Left renal cortex interstitium (tissue), 4 donors: Measurements from ENCODE around the gene ZBED4. TPM values are rescaled to one million over a fixed set of nuclear protein-coding genes. Genes with fewer than 3 reads are reported as not detected.

Experiments used
- DNase-seq, 4 donors: peaks; one replicate each; pipeline ENCODE4 v3.0.0-alpha.2; 2013; ENCODE audit warnings: low read depth in 4 of 4, low spot score in 2 of 4, missing footprints in 1 of 4
- polyA plus RNA-seq, 4 donors: library from polyadenylated mRNA; unstranded; fragments of 120-200 nt; gene quantifications; one replicate each; pipeline ENCODE4 v1.2.1, GENCODE V29; 2013; ENCODE audit not compliant: insufficient read length in 4 of 4

Gene ZBED4
- polyA plus RNA-seq, 4 donors = 15.9 to 19.1 (median 17.1) TPM

GRCh38 chr22:49825944-49826602 lies 27.6 kb upstream of the ZBED4 start:
- no peak for DNase-seq

- DNase-seq = peak in 1 of 4 donors; percentile 11
Measured at GRCh38 chr22:49826603-49827270, 26.9 kb upstream of the ZBED4 start.

- DNase-seq = no peak
Measured at GRCh38 chr22:49827271-49827852, 26.3 kb upstream of the ZBED4 start.

- DNase-seq = peak in 2 of 4 donors; percentile 34 to 50
Measured at GRCh38 chr22:49827853-49828598, 25.6 kb upstream of the ZBED4 start, which contains the start of gene BRD1. Gene BRD1 (minus strand): TSS chr22:49827873. CDS start chr22:49824317, 3,556 bp downstream.

GRCh38 chr22:49828599-49828965 lies 25.1 kb upstream of the ZBED4 start:
- DNase-seq = no peak

- no peak for DNase-seq
Measured at GRCh38 chr22:49829044-49829853, 24.4 kb upstream of the ZBED4 start.

GRCh38 chr22:49833340-49834007 lies 20.2 kb upstream of the ZBED4 start:
- DNase-seq = no peak

GRCh38 chr22:49838771-49839717 lies 14.6 kb upstream of the ZBED4 start:
- DNase-seq = no peak

- no peak for DNase-seq
Measured at GRCh38 chr22:49845241-49845640, 8.4 kb upstream of the ZBED4 start.

GRCh38 chr22:49845666-49846459 lies 7.8 kb upstream of the ZBED4 start:
- no peak for DNase-seq

- no peak for DNase-seq
Measured at GRCh38 chr22:49847751-49848689, 5.6 kb upstream of the ZBED4 start.

- no peak for DNase-seq
Measured at GRCh38 chr22:49848690-49849160, 4.9 kb upstream of the ZBED4 start.

- no peak for DNase-seq
Measured at GRCh38 chr22:49849161-49850020, 4.3 kb upstream of the ZBED4 start.

GRCh38 chr22:49850021-49850911 lies 3.4 kb upstream of the ZBED4 start:
- no peak for DNase-seq
